ENCODE data around the gene NSMCE4A.
"Not testable (repeated sequence)": the region's sequence is repeated elsewhere in the genome, so short reads cannot be mapped to it uniquely, and the experiment has no call there.

The NSMCE4A gene

GRCh38 chr10:121974535-121975294 is at the start of gene NSMCE4A:
TSS of gene NSMCE4A (minus strand) at chr10:121975217. CDS start at chr10:121975165, 52 bp downstream.
- in situ Hi-C loops (cut with MboI; ENCODE audit: low sequenced_read_pairs) = no loop called here

GRCh38 chr10:122023257-122023656 is 48.2 kb upstream of the NSMCE4A start:
- in situ Hi-C loops (cut with MboI; ENCODE audit: low sequenced_read_pairs) = not testable (repeated sequence)

- in situ Hi-C loops (cut with MboI; ENCODE audit: low sequenced_read_pairs) = no loop called here
These were observed 47.3 kb upstream of the NSMCE4A start for GRCh38 chr10:122022276-122022675.

GRCh38 chr10:122021828-122022227 is 46.8 kb upstream of the NSMCE4A start:
- in situ Hi-C loops (cut with MboI; ENCODE audit: low sequenced_read_pairs) = no loop called here

GRCh38 chr10:122021379-122021778 is 46.4 kb upstream of the NSMCE4A start:
- in situ Hi-C loops (cut with MboI; ENCODE audit: low sequenced_read_pairs) = no loop called here

GRCh38 chr10:122020226-122020625 is 45.2 kb upstream of the NSMCE4A start:
- in situ Hi-C loops (cut with MboI; ENCODE audit: low sequenced_read_pairs) = no loop called here

- in situ Hi-C loops (cut with MboI; ENCODE audit: low sequenced_read_pairs) = no loop called here
These were observed 44.5 kb upstream of the NSMCE4A start for GRCh38 chr10:122019414-122019975.

- in situ Hi-C loops (cut with MboI; ENCODE audit: low sequenced_read_pairs) = no loop called here
These were observed 44.0 kb upstream of the NSMCE4A start for GRCh38 chr10:122018951-122019413.

GRCh38 chr10:122018491-122018890 is 43.5 kb upstream of the NSMCE4A start:
- in situ Hi-C loops (cut with MboI; ENCODE audit: low sequenced_read_pairs) = no loop called here

GRCh38 chr10:122017926-122018325 is 42.9 kb upstream of the NSMCE4A start:
- in situ Hi-C loops (cut with MboI; ENCODE audit: low sequenced_read_pairs) = not testable (repeated sequence)

- in situ Hi-C loops (cut with MboI; ENCODE audit: low sequenced_read_pairs) = no loop called here
These were observed 39.7 kb upstream of the NSMCE4A start for GRCh38 chr10:122014652-122015248.

GRCh38 chr10:122013311-122013780 is 38.3 kb upstream of the NSMCE4A start:
- in situ Hi-C loops (cut with MboI; ENCODE audit: low sequenced_read_pairs) = no loop called here

GRCh38 chr10:122012731-122013130 is 37.7 kb upstream of the NSMCE4A start:
- in situ Hi-C loops (cut with MboI; ENCODE audit: low sequenced_read_pairs) = no loop called here

GRCh38 chr10:122010405-122011050 is 35.5 kb upstream of the NSMCE4A start:
- in situ Hi-C loops (cut with MboI; ENCODE audit: low sequenced_read_pairs) = no loop called here

- in situ Hi-C loops (cut with MboI; ENCODE audit: low sequenced_read_pairs) = no loop called here
These were observed 32.4 kb upstream of the NSMCE4A start for GRCh38 chr10:122007415-122007814.

- in situ Hi-C loops (cut with MboI; ENCODE audit: low sequenced_read_pairs) = no loop called here
These were observed 26.7 kb upstream of the NSMCE4A start for GRCh38 chr10:122001698-122002097.

- in situ Hi-C loops (cut with MboI; ENCODE audit: low sequenced_read_pairs) = no loop called here
These were observed 24.3 kb upstream of the NSMCE4A start for GRCh38 chr10:121999301-121999700.

GRCh38 chr10:121998462-121998861 is 23.4 kb upstream of the NSMCE4A start:
- in situ Hi-C loops (cut with MboI; ENCODE audit: low sequenced_read_pairs) = no loop called here

- in situ Hi-C loops (cut with MboI; ENCODE audit: low sequenced_read_pairs) = no loop called here
These were observed 19.5 kb upstream of the NSMCE4A start for GRCh38 chr10:121994429-121994941.

- in situ Hi-C loops (cut with MboI; ENCODE audit: low sequenced_read_pairs) = not testable (repeated sequence)
These were observed 16.7 kb upstream of the NSMCE4A start for GRCh38 chr10:121991727-121992126.

GRCh38 chr10:121990015-121990677 is 15.1 kb upstream of the NSMCE4A start:
- in situ Hi-C loops (cut with MboI; ENCODE audit: low sequenced_read_pairs) = no loop called here
